Hepatocyte (in vitro differentiated cells): ENCODE data around the gene ZNF444.

Experiments
- EZH2 ChIP-seq: fragments of 200-600 bp; sonication (generic); IDR thresholded peaks from 2 replicates; pipeline ENCODE4 v1.6.1; 2016; ENCODE audit warnings: antibody characterized with exemption, mild to moderate bottlenecking, borderline replicate concordance
- EZH2phosphoT487 ChIP-seq: fragments of 200-600 bp; sonication (generic); IDR thresholded peaks from one replicate; pipeline ENCODE4 v1.6.1; 2018; ENCODE audit warnings: antibody characterized with exemption, mild to moderate bottlenecking, low read depth, moderate library complexity; ENCODE audit not compliant: unreplicated experiment, severe bottlenecking
- TF ChIP-seq, protein P1 (sequence below): fragments of 200-600 bp; sonication (generic); IDR thresholded peaks from 2 replicates; pipeline ENCODE4 v1.5.1; 2016; ENCODE audit warnings: antibody characterized with exemption, mild to moderate bottlenecking; ENCODE audit not compliant: poor library complexity

DNA sequence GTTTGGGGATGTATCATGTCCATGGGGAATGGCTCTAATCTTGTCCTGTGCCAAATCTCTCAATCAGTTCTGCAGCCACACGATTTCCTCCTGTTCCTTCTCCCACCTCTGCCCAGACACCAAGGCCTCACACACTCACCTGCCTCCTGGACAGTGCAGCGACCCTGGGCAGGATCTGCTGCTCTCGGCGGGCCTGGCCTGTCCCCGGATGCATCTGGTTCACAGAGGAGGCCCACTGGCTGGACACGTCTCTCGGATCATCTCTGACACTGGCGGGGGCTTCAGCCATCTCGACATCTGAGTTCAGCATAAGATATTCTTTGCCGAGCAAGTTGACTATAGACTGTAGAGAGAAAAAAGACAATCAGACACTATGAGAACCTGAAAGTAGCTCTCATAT, 50.6 kb downstream of the ZNF444 start:
- TF ChIP-seq, protein P1, sequence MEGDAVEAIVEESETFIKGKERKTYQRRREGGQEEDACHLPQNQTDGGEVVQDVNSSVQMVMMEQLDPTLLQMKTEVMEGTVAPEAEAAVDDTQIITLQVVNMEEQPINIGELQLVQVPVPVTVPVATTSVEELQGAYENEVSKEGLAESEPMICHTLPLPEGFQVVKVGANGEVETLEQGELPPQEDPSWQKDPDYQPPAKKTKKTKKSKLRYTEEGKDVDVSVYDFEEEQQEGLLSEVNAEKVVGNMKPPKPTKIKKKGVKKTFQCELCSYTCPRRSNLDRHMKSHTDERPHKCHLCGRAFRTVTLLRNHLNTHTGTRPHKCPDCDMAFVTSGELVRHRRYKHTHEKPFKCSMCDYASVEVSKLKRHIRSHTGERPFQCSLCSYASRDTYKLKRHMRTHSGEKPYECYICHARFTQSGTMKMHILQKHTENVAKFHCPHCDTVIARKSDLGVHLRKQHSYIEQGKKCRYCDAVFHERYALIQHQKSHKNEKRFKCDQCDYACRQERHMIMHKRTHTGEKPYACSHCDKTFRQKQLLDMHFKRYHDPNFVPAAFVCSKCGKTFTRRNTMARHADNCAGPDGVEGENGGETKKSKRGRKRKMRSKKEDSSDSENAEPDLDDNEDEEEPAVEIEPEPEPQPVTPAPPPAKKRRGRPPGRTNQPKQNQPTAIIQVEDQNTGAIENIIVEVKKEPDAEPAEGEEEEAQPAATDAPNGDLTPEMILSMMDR: no peak
- TF ChIP-seq EZH2: no peak
- TF ChIP-seq EZH2phosphoT487: no peak
